Sigmoid colon (tissue), 7 donors: Measurements from ENCODE around the gene KCNIP3. TPM values are rescaled to one million over a fixed set of nuclear protein-coding genes. Genes with fewer than 3 reads are reported as not detected.
A peak's percentile ranks its signal among the peaks of the same experiment; 100 is the strongest.

Source experiments
- DNase-seq: peaks from one replicate; pipeline ENCODE4 v3.0.0-alpha.2; 2019
- H3K27ac ChIP-seq, 4 donors: fragments of 200-600 bp; sonication (generic); one replicate each; pipeline ENCODE4 v1.5.1; 2016 to 2019; ENCODE audit warnings: mild to moderate bottlenecking in 1 of 4
- H3K27me3 ChIP-seq, 3 donors: fragments of 200-600 bp; sonication (generic); one replicate each; pipeline ENCODE4 v1.5.1; 2019; ENCODE audit warnings: mild to moderate bottlenecking in 1 of 3
- H3K36me3 ChIP-seq, 4 donors: fragments of 200-600 bp; sonication (generic); one replicate each; pipeline ENCODE4 v1.5.1; 2016 to 2019
- H3K4me1 ChIP-seq, 4 donors: fragments of 200-600 bp; sonication (generic); one replicate each; pipeline ENCODE4 v1.5.1; 2017 to 2019
- H3K4me3 ChIP-seq, 4 donors: fragments of 200-600 bp; sonication (generic); one replicate each; pipeline ENCODE4 v1.5.1; 2017 to 2019; ENCODE audit warnings: mild to moderate bottlenecking in 2 of 4, moderate library complexity in 1 of 4
- H3K9me3 ChIP-seq, 4 donors: fragments of 200-600 bp in 3 of 4; sonication (generic) in 3 of 4; one replicate each; pipeline versions ENCODE4 v1.5.1 to v1.6.1; 2013 to 2019
- CTCF ChIP-seq, 4 experiments: fragments of 450-650 bp in 3 of 4; fragments of 200-600 bp in 1 of 4; IDR thresholded peaks; one replicate each; pipeline ENCODE4 v1.5.1; 2016 to 2019; ENCODE audit warnings: antibody characterized with exemption in 4 of 4, mild to moderate bottlenecking in 3 of 4, moderate library complexity in 2 of 4
- EP300 ChIP-seq, 4 donors: sonication (generic); formaldehyde crosslinking; IDR thresholded peaks; one replicate each; pipeline ENCODE4 v1.6.1; 2017; ENCODE audit warnings: antibody characterized with exemption in 4 of 4
- POLR2A ChIP-seq, 2 donors: fragments of 450-650 bp; IDR thresholded peaks; one replicate each; pipeline ENCODE4 v1.6.1; 2016; ENCODE audit warnings: antibody characterized with exemption in 2 of 2, mild to moderate bottlenecking in 2 of 2, moderate library complexity in 2 of 2
- POLR2AphosphoS5 ChIP-seq, 4 donors: sonication (generic); formaldehyde crosslinking; IDR thresholded peaks; one replicate each; pipeline ENCODE4 v1.6.1; 2017; ENCODE audit warnings: antibody characterized with exemption in 4 of 4
- WGBS, 2 donors: extraction: QIAGEN DNeasy Blood & Tissue Kit; methylation state at CpG; one replicate each; pipeline ENCODE4 v1.1.7; 2013; 5-methylcytosine and 5-hydroxymethylcytosine counted together
- intact Hi-C: fragments of 100-400 bp; cut with DNase I; formaldehyde crosslinking; loops from one replicate; pipeline ENCODE4 v1.15.1; 2023
- polyA plus RNA-seq, 3 donors: library from polyadenylated mRNA; stranded (reverse); fragments of 200-250 nt; gene quantifications; one replicate each; pipeline ENCODE4 v1.2.3, GENCODE V29; 2013
- total RNA-seq, 4 donors: library from RNA; depleted of rRNA; stranded (reverse); fragments of >200 nt; gene quantifications; one replicate each; pipeline ENCODE4 v1.1.0, GENCODE V29; 2016
- donor health status: healthy with polysubstance abuse.
- donor health status: Bipolar disorder and iron deficiency.
- donor health status: healthy.

KCNIP3 gene
- total and polyA plus RNA-seq, 7 donors, result 1.8 to 23.8 (median 11.8) TPM

- TF ChIP-seq POLR2AphosphoS5 (IDR thresholded peaks at IDR 0.05) (no peak), POLR2A (IDR thresholded peaks at IDR 0.05) (no peak), CTCF (IDR thresholded peaks at IDR 0.05) (no peak), EP300 (IDR thresholded peaks at IDR 0.05) (no peak)
- H3K27ac ChIP-seq, result no peak overlapping the region
- H3K27me3 ChIP-seq, result no peaks in the 10 kb centered on the region
- no peak overlapping the region for H3K4me3 ChIP-seq
- peaks cover 0 to 6% (median 2%) of the 10 kb centered on the region in 4 donors for H3K36me3 ChIP-seq
- H3K4me1 ChIP-seq, result no peaks in the 10 kb centered on the region
- H3K9me3 ChIP-seq, result no peaks in the 10 kb centered on the region
- DNase-seq, result peak; percentile 24
- intact Hi-C loops, result no loop called here
- 94 to 95% methylated on average over 20 of the region's 20 CpGs for whole genome bisulfite sequencing, 2 donors
Measured at GRCh38 chr2:95382192-95382591, 85.0 kb downstream of the KCNIP3 start.

DNA sequence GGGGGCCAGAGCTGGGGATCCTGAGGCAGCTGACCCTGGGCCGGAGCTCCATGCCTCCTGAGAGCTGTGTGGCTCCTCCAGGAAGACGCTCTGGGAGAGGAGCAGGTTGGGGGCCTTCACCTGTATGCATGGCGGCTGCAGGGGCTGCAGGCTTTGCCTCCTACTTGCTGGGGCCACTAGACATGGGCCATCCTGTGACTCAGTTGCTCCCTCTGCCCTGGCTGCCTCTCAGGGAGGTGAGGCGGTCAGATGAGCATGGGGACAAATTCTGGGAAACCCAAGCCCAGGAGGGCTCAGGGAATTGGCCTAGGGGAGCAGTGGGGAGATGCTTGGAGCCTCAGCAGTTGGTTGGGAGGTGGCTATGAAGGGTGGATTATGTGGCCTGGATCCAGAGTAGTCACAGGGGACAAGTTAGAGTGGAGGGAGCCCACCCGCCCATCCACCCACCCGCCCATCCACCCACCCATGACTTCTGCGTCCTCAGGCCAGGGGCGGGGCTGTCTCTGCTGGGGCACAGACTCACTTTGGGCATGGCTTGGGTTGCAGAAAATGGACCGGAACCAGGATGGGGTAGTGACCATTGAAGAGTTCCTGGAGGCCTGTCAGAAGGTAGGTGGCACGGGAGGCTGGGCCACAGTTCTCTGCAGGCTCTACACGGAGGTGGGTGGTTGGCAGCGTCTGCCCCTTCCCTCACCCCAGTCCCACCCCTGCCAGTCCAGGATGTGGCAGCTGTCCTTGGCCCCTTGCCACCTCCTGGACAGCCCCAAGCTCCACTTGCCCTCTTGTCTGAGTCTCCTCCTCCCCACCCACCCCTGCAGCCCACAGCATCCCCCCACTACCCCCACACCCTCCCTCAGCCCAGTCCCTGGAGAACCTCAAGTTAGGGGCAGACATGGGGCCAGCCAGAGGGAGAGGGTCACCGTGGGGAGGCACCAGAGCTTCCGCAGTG is 85.8 kb downstream of the KCNIP3 start:
- H3K27me3 ChIP-seq, result peaks cover 0 to under 1% (median 0%) of the 10 kb centered on the region in 3 donors
- no peak overlapping the region for H3K4me3 ChIP-seq
- peak; percentile 52 for DNase-seq
- TF ChIP-seq EP300 (IDR thresholded peaks at IDR 0.05) (no peak), POLR2AphosphoS5 (IDR thresholded peaks at IDR 0.05) (no peak), CTCF (IDR thresholded peaks at IDR 0.05) (no peak), POLR2A (IDR thresholded peaks at IDR 0.05) (no peak)
- H3K9me3 ChIP-seq, result no peaks in the 10 kb centered on the region
- no peaks in the 10 kb centered on the region for H3K4me1 ChIP-seq
- peaks cover 0 to 3% (median 1%) of the 10 kb centered on the region in 4 donors for H3K36me3 ChIP-seq
- WGBS, 2 donors, result 87 to 88% methylated on average over 14 of the region's 14 CpGs
- no peak overlapping the region for H3K27ac ChIP-seq
- intact Hi-C loops, result no loop called here

DNA sequence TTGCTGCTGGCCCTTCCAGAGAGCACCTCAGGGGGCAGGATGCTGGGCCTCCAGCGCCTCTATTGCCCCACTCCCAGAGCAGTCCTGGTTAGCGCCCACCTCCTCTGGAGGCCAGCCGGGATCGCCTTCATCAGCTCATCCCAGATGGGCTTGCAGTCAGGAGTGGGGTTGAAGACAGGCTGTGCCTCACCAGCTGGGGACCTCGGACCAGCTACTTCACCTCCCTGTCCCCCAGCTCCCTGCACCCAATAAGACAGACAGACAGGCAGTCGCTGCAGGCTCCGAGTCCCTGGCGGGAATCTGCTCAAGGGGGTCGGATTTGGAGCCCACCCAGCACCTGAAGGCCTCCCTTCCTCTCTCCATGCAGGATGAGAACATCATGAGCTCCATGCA is 86.5 kb downstream of the KCNIP3 start:
- peaks cover 0 to under 1% (median 0%) of the 10 kb centered on the region in 4 donors for H3K4me1 ChIP-seq
- intact Hi-C loops, result no loop called here
- H3K27ac ChIP-seq, result no peak overlapping the region
- no peaks in the 10 kb centered on the region for H3K9me3 ChIP-seq
- H3K36me3 ChIP-seq, result no peaks in the 10 kb centered on the region
- TF ChIP-seq EP300 (IDR thresholded peaks at IDR 0.05) (no peak), CTCF (IDR thresholded peaks at IDR 0.05) (no peak), POLR2A (IDR thresholded peaks at IDR 0.05) (no peak), POLR2AphosphoS5 (IDR thresholded peaks at IDR 0.05) (no peak)
- no peak for DNase-seq
- WGBS, 2 donors, result 86 to 93% methylated on average over 9 of the region's 9 CpGs
- H3K27me3 ChIP-seq, result peaks cover 0 to 7% (median 0%) of the 10 kb centered on the region in 3 donors
- no peak overlapping the region for H3K4me3 ChIP-seq

- intact Hi-C loops, result loop anchor here (5.0 kb wide), 1 partner anchor 38 kb away; no protein-coding TSS in a partner anchor
- peaks cover 0 to 8% (median 6%) of the 10 kb centered on the region in 4 donors for H3K4me1 ChIP-seq
- H3K9me3 ChIP-seq, result no peaks in the 10 kb centered on the region
- H3K27ac ChIP-seq, result peak overlapping the region in 1 of 4 donors; percentile 22
- DNase-seq, result peak; percentile 63
- no peaks in the 10 kb centered on the region for H3K36me3 ChIP-seq
- peaks cover 0 to 7% (median 0%) of the 10 kb centered on the region in 3 donors for H3K27me3 ChIP-seq
- TF ChIP-seq CTCF (IDR thresholded peaks at IDR 0.05), result no peak
- no peak for TF ChIP-seq POLR2AphosphoS5 (IDR thresholded peaks at IDR 0.05)
- no peak for TF ChIP-seq EP300 (IDR thresholded peaks at IDR 0.05)
- TF ChIP-seq POLR2A (IDR thresholded peaks at IDR 0.05), result no peak
- H3K4me3 ChIP-seq, result no peak overlapping the region
- 52 to 65% methylated on average over 12 of the region's 12 CpGs for WGBS, 2 donors
Measured at GRCh38 chr2:95384854-95385569, 87.9 kb downstream of the KCNIP3 start.
